Endodermal cell (in vitro differentiated cells): ENCODE data around the gene GFPT1. TPM values are rescaled to one million over a fixed set of nuclear protein-coding genes. Genes with fewer than 3 reads are reported as not detected.
A peak's percentile ranks its signal among the peaks of the same experiment; 100 is the strongest.

ENCODE experiments used
- DNase-seq: peaks from one replicate; pipeline ENCODE4 v3.0.0-alpha.2; 2017
- H3K27ac ChIP-seq: 2 replicates; pipeline ENCODE4 v1.5.1; 2013; ENCODE audit warnings: mild to moderate bottlenecking, low read depth, low read length, moderate library complexity
- H3K27me3 ChIP-seq: 2 replicates; pipeline ENCODE4 v1.6.1; 2013; ENCODE audit warnings: mild to moderate bottlenecking, low read length, moderate library complexity; ENCODE audit not compliant: insufficient read depth, control insufficient read depth, poor library complexity, severe bottlenecking
- H3K36me3 ChIP-seq: 2 replicates; pipeline ENCODE4 v1.7.0; 2013; ENCODE audit warnings: mild to moderate bottlenecking, low read length, moderate library complexity; ENCODE audit not compliant: control insufficient read depth, insufficient read depth
- H3K4me1 ChIP-seq: one replicate; pipeline ENCODE4 v1.7.0; 2013; ENCODE audit warnings: low read length; ENCODE audit not compliant: control insufficient read depth, insufficient read depth
- H3K4me3 ChIP-seq: 2 replicates; pipeline ENCODE4 v1.5.1; 2013; ENCODE audit warnings: mild to moderate bottlenecking, low read length, moderate library complexity
- H3K9ac ChIP-seq: 2 replicates; pipeline ENCODE4 v1.6.1; 2013; ENCODE audit warnings: mild to moderate bottlenecking, low read length, moderate library complexity; ENCODE audit not compliant: poor library complexity, severe bottlenecking; ENCODE audit errors: extremely low read depth
- H3K9me3 ChIP-seq: 2 replicates; pipeline ENCODE4 v1.6.1; 2013; ENCODE audit warnings: mild to moderate bottlenecking, low read length, moderate library complexity; ENCODE audit not compliant: control insufficient read depth
- H3K27ac Mint-ChIP-seq: 2 replicates; pipeline ENCODE4 v1.8.0; 2020; ENCODE audit warnings: mixed read lengths
- H3K27me3 Mint-ChIP-seq: 2 replicates; pipeline ENCODE4 v1.8.0; 2021; ENCODE audit warnings: mild to moderate bottlenecking, mixed read lengths; ENCODE audit not compliant: insufficient read depth
- H3K36me3 Mint-ChIP-seq: 2 replicates; pipeline ENCODE4 v1.8.0; 2020; ENCODE audit warnings: low read depth, mixed read lengths
- H3K4me1 Mint-ChIP-seq: 2 replicates; pipeline ENCODE4 v1.8.0; 2020; ENCODE audit warnings: mixed read lengths
- H3K4me3 Mint-ChIP-seq: 2 replicates; pipeline ENCODE4 v1.8.0; 2020; ENCODE audit warnings: mild to moderate bottlenecking, moderate library complexity, mixed read lengths
- H3K9me3 Mint-ChIP-seq: 2 replicates; pipeline ENCODE4 v1.8.0; 2020; ENCODE audit warnings: mild to moderate bottlenecking, mixed read lengths
- WGBS, 2 experiments: methylation state at CpG; one replicate each; pipeline versions ENCODE4 v1.1.5 to v1.1.7; 2013; ENCODE audit warnings: missing lambda C conversion rate in 2 of 2, mixed read lengths in 1 of 2; ENCODE audit not compliant: insufficient coverage in 1 of 2, insufficient read length in 1 of 2; 5-methylcytosine and 5-hydroxymethylcytosine counted together
- long read RNA-seq, 4 experiments: library from polyadenylated mRNA in 2 of 4; library from RNA in 1 of 4; library from capped mRNA in 1 of 4; stranded (forward) in 3 of 4; unstranded in 1 of 4; transcript quantifications; one replicate each; pipeline ENCODE4 v2.0.0, GENCODE V29; 2020 to 2021; ENCODE audit warnings: inconsistent platforms in 1 of 4
- polyA plus RNA-seq, 2 experiments: library from polyadenylated mRNA; stranded (reverse); fragments of 50-300 nt; gene quantifications; one replicate each; pipeline ENCODE4 v1.2.3, GENCODE V29; 2013
- total RNA-seq, 2 donors: library from RNA; stranded (reverse); fragmentation: NEBNext Ultra II Directional in 1 of 2; extraction: Animal tissue kit (Norgen Biotek cat#: 25700) in 1 of 2; gene quantifications; 2 replicates in 1 of 2; 3 replicates in 1 of 2; pipeline ENCODE4 v1.2.1, GENCODE V29; 2021
- TF ChIP-seq, protein P1 (sequence below): fragments of 200-600 bp; sonication (generic); conservative IDR thresholded peaks from 2 replicates; pipeline ENCODE4 v1.5.0; 2021; ENCODE audit warnings: antibody characterized with exemption, mild to moderate bottlenecking

GFPT1 gene
- 10 to 100 TPM; 79.8 to 95.9 TPM for total RNA-seq
- 25.9 TPM for polyA plus RNA-seq (2013, experiment 1 of 2)
- 25.8 TPM for polyA plus RNA-seq (2013, experiment 2 of 2)
- long read RNA-seq, experiment 1, full-length matches to known transcripts = 14 of 35 reads
- long read RNA-seq, experiment 1, partial matches to known transcripts = 3 of 35 reads
- long read RNA-seq, experiment 1, other reads (novel, unspliced or antisense) = 18 of 35 reads
- long read RNA-seq, experiment 2, full-length matches to known transcripts = 181 of 247 reads
- long read RNA-seq, experiment 2, partial matches to known transcripts = 22 of 247 reads
- long read RNA-seq, experiment 2, other reads (novel, unspliced or antisense) = 44 of 247 reads
- long read RNA-seq, experiment 3, full-length matches to known transcripts = 472 of 549 reads
- long read RNA-seq, experiment 3, partial matches to known transcripts = 23 of 549 reads
- long read RNA-seq, experiment 3, other reads (novel, unspliced or antisense) = 54 of 549 reads
- long read RNA-seq, experiment 4, full-length matches to known transcripts = 8 of 46 reads
- long read RNA-seq, experiment 4, partial matches to known transcripts = 29 of 46 reads
- long read RNA-seq, experiment 4, other reads (novel, unspliced or antisense) = 9 of 46 reads

DNA sequence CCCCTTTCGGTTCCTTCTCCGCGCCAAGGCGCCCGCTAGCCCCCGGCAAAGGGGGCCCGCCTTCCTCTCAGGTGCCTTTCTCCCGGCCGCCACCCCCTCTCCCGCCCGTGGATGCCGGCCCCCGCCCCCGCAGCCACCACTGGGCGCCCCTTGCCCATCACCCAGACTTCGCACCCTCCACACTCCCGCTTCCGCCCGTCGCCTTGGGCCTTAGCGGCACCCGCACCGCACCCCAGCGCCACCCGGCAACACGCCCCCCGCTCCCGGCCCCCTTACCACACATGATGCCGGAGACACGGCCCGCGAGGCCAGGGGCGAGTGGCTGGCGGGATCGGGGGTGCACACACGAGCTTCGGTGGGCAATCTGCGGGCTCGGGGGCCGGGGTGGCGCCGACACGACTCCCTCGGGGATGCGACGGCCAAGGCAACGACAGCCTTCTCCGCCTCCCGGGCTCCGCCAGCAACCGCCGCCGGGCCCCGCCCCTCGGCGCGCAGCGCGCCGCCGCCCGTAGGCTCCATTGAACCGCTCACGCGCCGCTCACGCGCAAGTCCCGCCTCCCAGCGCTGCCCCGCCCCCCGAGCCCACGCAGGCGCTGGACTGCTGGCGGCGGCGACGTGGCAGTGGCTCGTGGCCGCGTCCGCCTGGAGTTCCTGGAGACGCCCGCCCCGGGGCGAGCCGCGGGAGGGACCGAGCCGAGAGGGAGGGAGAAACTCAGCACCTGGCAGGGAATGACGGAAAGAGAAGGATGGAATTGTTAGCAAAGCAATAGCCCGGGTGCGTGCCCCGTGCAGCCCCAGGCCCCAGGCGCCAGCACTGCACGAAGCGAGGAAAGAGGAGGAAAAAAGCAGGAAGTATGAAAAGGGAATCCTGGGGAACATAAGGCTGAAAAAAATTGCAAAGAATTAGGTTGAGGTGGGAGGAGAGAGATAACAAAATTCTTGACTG is at the start of gene GFPT1:
TSS of gene GFPT1 (minus strand) at position 439 of the 946 bp plus-strand sequence. CDS start at position 283, 156 bp downstream.
- H3K9me3 ChIP-seq = no peaks in the 10 kb centered on the region
- Mint-ChIP-seq H3K27ac (peak within 1 kb of the TSS; percentile 97), H3K36me3 (peaks cover 6% of the 10 kb centered on the region), H3K4me3 (peak within 1 kb of the TSS; percentile 84), H3K4me1 (peaks cover 24% of the 10 kb centered on the region), H3K9me3 (no peaks in the 10 kb centered on the region), H3K27me3 (no peaks in the 10 kb centered on the region)
- no peaks in the 10 kb centered on the region for H3K4me1 ChIP-seq
- peak; percentile 94 for DNase-seq
- no peaks in the 10 kb centered on the region for H3K27me3 ChIP-seq
- H3K27ac ChIP-seq = peak within 1 kb of the TSS; percentile 47
- TF ChIP-seq, protein P1, sequence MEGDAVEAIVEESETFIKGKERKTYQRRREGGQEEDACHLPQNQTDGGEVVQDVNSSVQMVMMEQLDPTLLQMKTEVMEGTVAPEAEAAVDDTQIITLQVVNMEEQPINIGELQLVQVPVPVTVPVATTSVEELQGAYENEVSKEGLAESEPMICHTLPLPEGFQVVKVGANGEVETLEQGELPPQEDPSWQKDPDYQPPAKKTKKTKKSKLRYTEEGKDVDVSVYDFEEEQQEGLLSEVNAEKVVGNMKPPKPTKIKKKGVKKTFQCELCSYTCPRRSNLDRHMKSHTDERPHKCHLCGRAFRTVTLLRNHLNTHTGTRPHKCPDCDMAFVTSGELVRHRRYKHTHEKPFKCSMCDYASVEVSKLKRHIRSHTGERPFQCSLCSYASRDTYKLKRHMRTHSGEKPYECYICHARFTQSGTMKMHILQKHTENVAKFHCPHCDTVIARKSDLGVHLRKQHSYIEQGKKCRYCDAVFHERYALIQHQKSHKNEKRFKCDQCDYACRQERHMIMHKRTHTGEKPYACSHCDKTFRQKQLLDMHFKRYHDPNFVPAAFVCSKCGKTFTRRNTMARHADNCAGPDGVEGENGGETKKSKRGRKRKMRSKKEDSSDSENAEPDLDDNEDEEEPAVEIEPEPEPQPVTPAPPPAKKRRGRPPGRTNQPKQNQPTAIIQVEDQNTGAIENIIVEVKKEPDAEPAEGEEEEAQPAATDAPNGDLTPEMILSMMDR = no peak
- peaks cover 3% of the 10 kb centered on the region for H3K36me3 ChIP-seq
- H3K4me3 ChIP-seq = peak within 1 kb of the TSS; percentile 97
- H3K9ac ChIP-seq = peak within 1 kb of the TSS; percentile 82
- WGBS, 2 experiments = 0 to 4% methylated on average over 12 to 97 of the region's 97 CpGs

DNA sequence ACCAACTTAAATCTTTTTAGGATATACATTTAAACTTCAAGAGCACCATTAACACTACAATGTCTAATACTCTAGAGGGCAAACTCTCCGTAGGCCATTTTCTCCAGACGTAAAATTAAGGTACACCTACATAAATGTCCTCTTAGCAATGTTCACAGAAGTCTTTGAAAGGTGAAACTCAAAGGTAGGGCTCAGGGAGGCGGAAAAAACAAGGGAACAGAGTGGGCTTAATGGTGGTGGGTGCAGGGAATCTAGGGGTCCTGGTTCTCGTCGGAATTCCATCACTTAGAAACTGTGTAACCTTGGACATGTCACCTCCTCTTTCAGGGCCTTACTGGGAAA is 49.5 kb upstream of the GFPT1 start:
- DNase-seq = no peak
- Histone ChIP-seq H3K4me1 (peaks cover 5% of the 10 kb centered on the region), H3K27me3 (no peaks in the 10 kb centered on the region), H3K9me3 (peaks cover 4% of the 10 kb centered on the region), H3K27ac (peak overlapping the region; percentile 50), H3K36me3 (peaks cover 36% of the 10 kb centered on the region), H3K9ac (peak overlapping the region; percentile 76), H3K4me3 (peak overlapping the region; percentile 90)
- H3K9me3 Mint-ChIP-seq = peaks cover 14% of the 10 kb centered on the region
- peaks cover 26% of the 10 kb centered on the region for H3K4me1 Mint-ChIP-seq
- H3K4me3 Mint-ChIP-seq = peak overlapping the region; percentile 96
- TF ChIP-seq, protein P1 = no peak
- H3K36me3 Mint-ChIP-seq = peaks cover 29% of the 10 kb centered on the region
- peak overlapping the region; percentile 97 for H3K27ac Mint-ChIP-seq
- WGBS, 2 experiments = 0 to 25% methylated on average over 1 to 5 of the region's 5 CpGs
- peaks cover 4% of the 10 kb centered on the region for H3K27me3 Mint-ChIP-seq

DNA sequence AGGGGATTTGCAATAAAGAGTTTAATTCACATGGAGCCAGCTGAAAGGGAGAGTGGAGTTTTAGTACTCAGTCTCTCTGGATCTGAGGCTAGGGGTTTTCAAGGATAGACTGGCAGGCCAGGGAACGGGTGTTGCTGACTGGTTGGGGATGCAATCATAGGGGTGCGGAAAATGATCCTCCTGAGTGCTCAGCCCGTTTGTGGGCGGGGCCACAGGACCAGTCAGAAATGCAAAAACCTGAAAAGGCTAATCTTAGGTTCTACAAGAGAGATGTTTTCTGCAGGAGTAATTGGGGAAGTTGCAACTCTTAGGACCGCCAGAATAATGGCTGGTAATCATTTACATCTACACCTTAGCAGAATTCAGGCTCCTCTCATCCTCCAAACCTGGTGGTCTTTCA is 47.7 kb upstream of the GFPT1 start:
- H3K27ac Mint-ChIP-seq = no peak overlapping the region
- no peak for DNase-seq
- TF ChIP-seq, protein P1 = no peak

More for the DNA sequence above, 47.7 kb upstream of the GFPT1 start:
- H3K27me3 Mint-ChIP-seq = peaks cover 4% of the 10 kb centered on the region
- no peak overlapping the region for H3K4me3 ChIP-seq
- H3K9me3 Mint-ChIP-seq = peaks cover 6% of the 10 kb centered on the region
- no peaks in the 10 kb centered on the region for H3K27me3 ChIP-seq
- no peaks in the 10 kb centered on the region for H3K9me3 ChIP-seq
- 87 to 92% methylated on average over 3 to 5 of the region's 5 CpGs for WGBS, 2 experiments
- peaks cover 26% of the 10 kb centered on the region for H3K4me1 Mint-ChIP-seq
- peaks cover 36% of the 10 kb centered on the region for H3K36me3 ChIP-seq
- no peak overlapping the region for H3K27ac ChIP-seq
- peaks cover 26% of the 10 kb centered on the region for H3K36me3 Mint-ChIP-seq
- no peak overlapping the region for H3K9ac ChIP-seq
- H3K4me3 Mint-ChIP-seq = no peak overlapping the region
- H3K4me1 ChIP-seq = peaks cover 5% of the 10 kb centered on the region
